Activated T-cell treated with anti-CD3 and anti-CD28 coated beads, Interleukin-2, amount 50 U/mL, for 72 hours (primary cell): ENCODE measurements around the gene PFKFB2. TPM values are rescaled to one million over a fixed set of nuclear protein-coding genes. Genes with fewer than 3 reads are reported as not detected.
"Not testable (repeated sequence)": the region's sequence is repeated elsewhere in the genome, so short reads cannot be mapped to it uniquely, and the experiment has no call there.

Experiments
- ATAC-seq, 2 donors: fragments of 150-1000 bp; cut with Tn5 transposase; replicated peaks in 1 of 2; 2 replicates each; pipeline ENCODE4 v1.10.0; 2021; ENCODE audit warnings: moderate library complexity in 2 of 2, mild to moderate bottlenecking in 1 of 2
- DNase-seq, 2 donors: peaks; one replicate each; pipeline ENCODE4 v3.0.0; 2021 to 2022; ENCODE audit warnings: mixed read lengths in 1 of 2
- H3K27ac Mint-ChIP-seq: one replicate; pipeline ENCODE4 v1.8.0; 2022; ENCODE audit warnings: mild to moderate bottlenecking, moderate library complexity, mixed read lengths
- H3K27me3 Mint-ChIP-seq: one replicate; pipeline ENCODE4 v1.8.0; 2022; ENCODE audit warnings: low read depth, mixed read lengths
- H3K36me3 Mint-ChIP-seq, 2 donors: one replicate each; pipeline ENCODE4 v1.8.0; 2022; ENCODE audit warnings: mixed read lengths in 2 of 2, mild to moderate bottlenecking in 1 of 2; ENCODE audit not compliant: insufficient read depth in 2 of 2
- H3K4me1 Mint-ChIP-seq: one replicate; pipeline ENCODE4 v1.8.0; 2022; ENCODE audit warnings: low read depth, mixed read lengths
- H3K4me3 Mint-ChIP-seq, 2 donors: one replicate each; pipeline ENCODE4 v1.8.0; 2022; ENCODE audit warnings: mild to moderate bottlenecking in 2 of 2, mixed read lengths in 2 of 2, moderate library complexity in 2 of 2
- H3K9me3 Mint-ChIP-seq, 2 donors: one replicate each; pipeline ENCODE4 v1.8.0; 2022; ENCODE audit warnings: mixed read lengths in 2 of 2
- total RNA-seq, 2 donors: library from RNA; stranded (reverse); gene quantifications; one replicate each; pipeline ENCODE4 v1.2.3, GENCODE V29; 2022

The PFKFB2 gene
- total RNA-seq, 2 donors from 2014 or later: 4.6 to 6.9 TPM

- H3K4me3 Mint-ChIP-seq: no peak overlapping the region
- no peaks in the 10 kb centered on the region for H3K36me3 Mint-ChIP-seq
- peaks cover 35% of the 10 kb centered on the region for H3K27me3 Mint-ChIP-seq
- DNase-seq (peak in 1 of 2 donors; percentile 13), ATAC-seq (peak; percentile 44 to 76)
- no peaks in the 10 kb centered on the region for H3K9me3 Mint-ChIP-seq
- no peaks in the 10 kb centered on the region for H3K4me1 Mint-ChIP-seq
- H3K27ac Mint-ChIP-seq: no peak overlapping the region
Measured at GRCh38 chr1:207035877-207036551, 17.1 kb upstream of the PFKFB2 start.

GRCh38 chr1:207036865-207037264 is 16.2 kb upstream of the PFKFB2 start:
- Mint-ChIP-seq H3K4me3 (no peak overlapping the region), H3K36me3 (no peaks in the 10 kb centered on the region), H3K9me3 (no peaks in the 10 kb centered on the region), H3K27ac (no peak overlapping the region), H3K27me3 (peaks cover 26% of the 10 kb centered on the region), H3K4me1 (no peaks in the 10 kb centered on the region)
- DNase-seq (no peak), ATAC-seq (no peak)

- Mint-ChIP-seq H3K4me3 (no peak overlapping the region), H3K9me3 (no peaks in the 10 kb centered on the region), H3K36me3 (no peaks in the 10 kb centered on the region), H3K27me3 (peaks cover 10% of the 10 kb centered on the region), H3K27ac (no peak overlapping the region), H3K4me1 (peaks cover 20% of the 10 kb centered on the region)
- DNase-seq: no peak
- ATAC-seq: no peak
Measured at GRCh38 chr1:207039380-207040180, 13.5 kb upstream of the PFKFB2 start.

GRCh38 chr1:207040181-207040533 is 12.9 kb upstream of the PFKFB2 start:
- Mint-ChIP-seq H3K27ac (no peak overlapping the region), H3K9me3 (no peaks in the 10 kb centered on the region), H3K4me1 (peaks cover 26% of the 10 kb centered on the region), H3K36me3 (peaks cover 0 to 4% of the 10 kb centered on the region in 2 donors), H3K27me3 (peaks cover 6% of the 10 kb centered on the region), H3K4me3 (no peak overlapping the region)
- ATAC-seq (no peak), DNase-seq (no peak)

GRCh38 chr1:207041397-207041796 is 11.7 kb upstream of the PFKFB2 start:
- not testable (repeated sequence) for H3K27ac Mint-ChIP-seq, H3K4me3 Mint-ChIP-seq, DNase-seq, ATAC-seq, H3K27me3 Mint-ChIP-seq, H3K36me3 Mint-ChIP-seq, H3K9me3 Mint-ChIP-seq
- H3K4me1 Mint-ChIP-seq: peaks cover 39% of the 10 kb centered on the region

- ATAC-seq (no peak), DNase-seq (no peak)
- peaks cover 68% of the 10 kb centered on the region for H3K4me1 Mint-ChIP-seq
- peak overlapping the region in 1 of 2 donors; percentile 43 for H3K4me3 Mint-ChIP-seq
- H3K9me3 Mint-ChIP-seq: no peaks in the 10 kb centered on the region
- no peak overlapping the region for H3K27ac Mint-ChIP-seq
- peaks cover 1 to 16% of the 10 kb centered on the region in 2 donors for H3K36me3 Mint-ChIP-seq
- H3K27me3 Mint-ChIP-seq: no peaks in the 10 kb centered on the region
Measured at GRCh38 chr1:207045453-207045852, 7.6 kb upstream of the PFKFB2 start.

GRCh38 chr1:207047505-207047904 is 5.6 kb upstream of the PFKFB2 start:
- ATAC-seq: no peak
- H3K27ac Mint-ChIP-seq: no peak overlapping the region
- H3K4me1 Mint-ChIP-seq: peaks cover 83% of the 10 kb centered on the region
- DNase-seq: no peak
- H3K4me3 Mint-ChIP-seq: peak overlapping the region in 1 of 2 donors; percentile 14
- peaks cover 1 to 16% of the 10 kb centered on the region in 2 donors for H3K36me3 Mint-ChIP-seq
- no peaks in the 10 kb centered on the region for H3K27me3 Mint-ChIP-seq
- no peaks in the 10 kb centered on the region for H3K9me3 Mint-ChIP-seq

GRCh38 chr1:207048041-207048440 is 5.0 kb upstream of the PFKFB2 start:
- H3K27me3 Mint-ChIP-seq: no peaks in the 10 kb centered on the region
- H3K9me3 Mint-ChIP-seq: no peaks in the 10 kb centered on the region
- no peak for DNase-seq
- peak overlapping the region in 1 of 2 donors; percentile 14 for H3K4me3 Mint-ChIP-seq
- no peak overlapping the region for H3K27ac Mint-ChIP-seq
- ATAC-seq: no peak
- H3K4me1 Mint-ChIP-seq: peaks cover 78% of the 10 kb centered on the region
- peaks cover 1 to 16% of the 10 kb centered on the region in 2 donors for H3K36me3 Mint-ChIP-seq

GRCh38 chr1:207049054-207049453 is 4.0 kb upstream of the PFKFB2 start:
- DNase-seq (no peak), ATAC-seq (no peak)
- H3K4me3 Mint-ChIP-seq: peak overlapping the region; percentile 98 to 100
- H3K27me3 Mint-ChIP-seq: no peaks in the 10 kb centered on the region
- H3K4me1 Mint-ChIP-seq: peaks cover 73% of the 10 kb centered on the region
- H3K9me3 Mint-ChIP-seq: no peaks in the 10 kb centered on the region
- H3K36me3 Mint-ChIP-seq: peaks cover 1 to 16% of the 10 kb centered on the region in 2 donors
- peak overlapping the region; percentile 100 for H3K27ac Mint-ChIP-seq

GRCh38 chr1:207049514-207049913 is 3.6 kb upstream of the PFKFB2 start:
- ATAC-seq (no peak), DNase-seq (no peak)
- Mint-ChIP-seq H3K27ac (peak overlapping the region; percentile 100), H3K36me3 (peaks cover 1 to 16% of the 10 kb centered on the region in 2 donors), H3K27me3 (no peaks in the 10 kb centered on the region), H3K4me1 (peaks cover 72% of the 10 kb centered on the region), H3K4me3 (peak overlapping the region; percentile 98 to 100), H3K9me3 (no peaks in the 10 kb centered on the region)

- peaks cover 72% of the 10 kb centered on the region for H3K4me1 Mint-ChIP-seq
- H3K9me3 Mint-ChIP-seq: no peaks in the 10 kb centered on the region
- DNase-seq: peak; percentile 54 to 61
- ATAC-seq: peak; percentile 30 to 34
- peak overlapping the region; percentile 100 for H3K27ac Mint-ChIP-seq
- H3K36me3 Mint-ChIP-seq: peaks cover 1 to 12% of the 10 kb centered on the region in 2 donors
- H3K4me3 Mint-ChIP-seq: peak overlapping the region; percentile 98 to 100
- no peaks in the 10 kb centered on the region for H3K27me3 Mint-ChIP-seq
Measured at GRCh38 chr1:207049974-207050391, 3.1 kb upstream of the PFKFB2 start.

GRCh38 chr1:207050480-207051190 is 2.4 kb upstream of the PFKFB2 start:
- Mint-ChIP-seq H3K9me3 (no peaks in the 10 kb centered on the region), H3K27ac (peak overlapping the region; percentile 100), H3K4me1 (peaks cover 67% of the 10 kb centered on the region), H3K27me3 (no peaks in the 10 kb centered on the region), H3K36me3 (peaks cover 1 to 10% of the 10 kb centered on the region in 2 donors), H3K4me3 (peak overlapping the region; percentile 98 to 100)
- ATAC-seq (peak; percentile 58 to 63), DNase-seq (peak; percentile 91 to 93)
